Activated CD8-positive, alpha-beta memory T cell treated with anti-CD3 and anti-CD28 coated beads for 1 hour (primary cell): ENCODE data around the gene SPEN.

Experiments
- DNase-seq, 2 donors: peaks; one replicate each; pipeline ENCODE4 v3.0.0-alpha.2; 2020; ENCODE audit warnings: low read depth in 1 of 2; ENCODE audit errors: extremely low read depth in 1 of 2

Gene SPEN

GRCh38 chr1:15852036-15852827, 4.7 kb downstream of the SPEN start:
- no peak for DNase-seq

DNA sequence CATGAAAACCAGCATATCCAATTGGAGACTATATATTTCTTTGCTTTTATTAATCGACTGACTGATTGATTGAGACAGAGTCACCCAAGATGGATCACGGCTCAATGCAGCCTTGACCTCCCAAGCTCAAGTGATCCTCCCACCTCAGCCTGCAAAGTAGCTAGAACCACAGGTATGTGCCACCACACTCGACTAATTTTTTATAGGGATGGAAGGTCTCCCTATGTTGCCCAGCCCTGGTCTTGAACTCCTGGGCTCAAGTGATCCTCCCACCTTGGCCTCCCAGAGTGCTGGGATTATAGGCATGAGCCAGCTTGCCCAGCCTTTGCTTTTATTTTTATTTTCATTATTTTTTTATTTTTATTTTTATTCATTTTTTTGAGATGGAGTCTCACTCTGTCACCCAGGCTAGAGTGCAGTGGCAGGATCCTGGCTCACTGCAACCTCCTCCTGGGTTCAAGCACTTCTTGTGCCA, 5.4 kb downstream of the SPEN start:
- no peak for DNase-seq

DNA sequence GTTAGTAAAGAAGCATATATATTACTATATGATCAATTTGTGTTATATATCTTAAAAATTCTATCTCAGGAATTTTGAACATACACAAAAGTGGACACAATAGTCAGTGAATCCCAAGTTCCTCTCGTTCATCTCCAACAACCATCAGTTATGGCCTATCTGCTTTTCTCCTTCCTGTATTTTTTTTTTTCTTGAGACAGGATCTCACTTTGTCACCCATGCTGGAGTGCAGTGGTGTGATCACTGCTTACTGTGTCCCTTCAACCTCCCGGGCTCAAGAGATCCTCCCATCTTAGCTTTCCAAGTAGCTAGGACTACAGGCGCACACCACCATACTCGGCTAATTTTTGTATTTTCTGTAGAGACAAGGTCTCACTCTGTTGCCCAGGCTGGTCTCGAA, 9.4 kb downstream of the SPEN start:
- no peak for DNase-seq

GRCh38 chr1:15858069-15858670, 10.7 kb downstream of the SPEN start:
- no peak for DNase-seq

DNA sequence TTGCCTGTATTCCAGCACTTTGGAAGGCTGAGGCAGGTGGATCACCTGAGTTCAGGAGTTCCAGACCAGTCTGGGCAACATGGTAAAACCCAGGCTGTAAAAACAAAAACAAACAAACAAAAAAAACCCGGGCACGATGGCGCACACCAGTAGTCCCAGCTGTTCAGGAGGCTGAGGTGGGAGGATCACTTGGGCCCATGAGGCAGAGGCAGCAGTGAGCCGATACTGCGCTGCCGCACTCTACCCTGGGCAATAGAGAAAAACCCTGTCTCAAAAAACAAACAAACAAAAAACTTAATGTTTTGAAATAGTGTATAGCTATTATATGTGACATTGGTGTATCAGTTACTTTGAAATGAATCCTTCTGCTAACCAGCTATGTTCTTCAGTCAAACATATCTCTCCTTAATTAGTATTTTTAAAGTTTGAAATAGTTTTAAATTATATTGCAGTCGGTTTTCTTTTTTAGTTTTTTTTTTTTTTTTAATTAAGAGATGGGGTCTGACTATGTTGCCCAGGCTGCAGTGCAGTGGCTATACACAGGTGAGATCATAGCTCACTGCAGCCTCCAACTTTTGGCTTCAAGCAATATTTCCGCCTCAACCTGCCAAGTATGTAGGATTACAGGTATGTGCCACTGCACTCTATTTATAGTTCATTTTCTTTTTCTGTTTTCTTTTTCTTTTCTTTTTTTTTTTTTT, 11.3 kb downstream of the SPEN start:
- DNase-seq = no peak

DNA sequence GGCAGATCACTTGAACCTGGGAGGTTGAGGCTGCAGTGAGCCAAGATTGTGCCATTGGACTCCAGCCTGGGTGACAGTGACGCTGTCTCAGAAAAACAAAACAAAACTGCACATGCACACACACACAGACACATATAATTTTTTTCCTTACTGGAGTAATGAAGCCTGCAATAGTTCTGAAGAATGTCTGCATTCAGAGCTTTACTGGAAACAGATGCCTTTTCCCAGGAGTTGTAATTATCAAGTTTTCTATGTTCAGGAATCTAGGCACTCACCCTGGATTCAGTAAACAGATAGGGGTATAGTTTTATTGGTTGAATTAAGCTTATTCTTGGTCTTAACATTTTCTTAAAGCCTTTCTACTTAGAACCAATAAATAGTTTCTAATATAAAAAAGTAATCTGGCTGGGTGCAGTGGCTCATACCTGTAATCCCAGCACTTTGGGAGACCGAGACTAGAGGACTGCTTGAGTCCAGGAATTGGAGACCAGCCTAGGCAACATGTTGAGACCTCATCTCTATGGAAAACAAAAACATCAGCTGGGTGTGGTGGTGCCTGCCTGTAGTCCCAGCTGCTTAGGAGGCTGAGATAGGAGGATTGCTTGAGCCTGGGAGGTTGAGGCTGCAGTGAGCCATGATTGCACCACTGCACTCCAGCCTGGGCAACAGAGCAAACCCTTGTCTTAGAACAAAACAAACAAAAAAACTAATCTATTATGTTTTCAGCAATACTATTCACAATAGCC, 15.8 kb downstream of the SPEN start:
- DNase-seq = no peak

DNA sequence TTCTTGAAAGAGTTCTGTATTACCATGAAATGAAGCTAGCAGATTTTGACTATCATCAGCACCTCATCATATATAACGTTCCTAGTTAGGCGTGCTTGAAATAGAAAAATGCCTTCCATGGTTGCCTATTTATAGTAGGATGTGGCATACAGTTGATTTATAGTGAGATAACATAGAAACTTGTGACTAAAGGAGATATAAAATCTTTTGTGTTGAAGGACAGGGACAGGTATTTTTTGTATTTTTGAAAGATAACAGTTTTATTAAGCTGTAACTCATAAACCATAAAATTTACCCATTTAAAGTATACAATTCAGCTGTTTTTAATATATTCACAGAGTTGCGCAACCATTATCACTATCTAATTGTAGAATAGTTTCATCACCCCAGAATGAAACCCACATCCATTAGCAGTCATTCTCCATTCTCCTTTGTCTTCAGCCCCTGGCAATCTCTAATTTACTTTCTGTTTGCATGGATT, 19.3 kb downstream of the SPEN start:
- DNase-seq = no peak

DNA sequence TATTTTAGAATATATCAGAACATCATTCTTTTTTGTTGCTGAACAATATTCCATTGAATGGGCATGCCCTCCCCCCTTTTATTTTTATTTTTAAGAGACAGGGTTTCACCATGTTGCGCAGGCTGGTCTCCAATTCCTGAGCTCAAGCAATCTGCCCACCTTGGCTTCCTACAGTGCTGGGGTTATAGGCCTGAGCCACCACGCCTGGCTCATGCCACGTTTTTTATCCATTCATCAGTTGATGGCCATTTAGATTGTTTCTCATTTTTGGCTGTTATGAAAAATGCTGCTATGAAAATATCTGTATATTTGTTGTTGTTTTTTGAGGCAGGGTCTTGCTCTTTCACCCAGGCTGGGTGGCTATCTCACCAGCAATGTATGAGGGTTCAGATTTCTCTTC, 19.8 kb downstream of the SPEN start:
- no peak for DNase-seq

DNA sequence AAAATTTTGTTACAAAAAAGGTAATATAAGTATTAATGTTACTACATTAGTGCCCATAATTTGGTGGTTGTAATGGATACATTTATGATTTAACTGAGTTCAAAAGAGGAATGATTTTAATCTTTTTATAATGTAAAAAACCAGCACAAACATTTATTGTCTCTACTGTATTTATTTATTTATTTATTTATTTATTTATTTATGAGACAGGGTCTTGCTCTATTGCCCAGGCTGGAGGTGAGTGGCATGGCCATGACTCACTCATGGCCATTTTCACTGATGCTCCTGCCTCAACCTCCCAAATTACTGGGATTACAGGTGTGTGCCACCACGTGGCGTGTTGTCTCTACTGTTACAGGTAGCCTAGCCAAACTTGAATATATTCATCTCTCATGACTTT, 21.9 kb downstream of the SPEN start:
- no peak for DNase-seq

GRCh38 chr1:15870421-15870820, 22.9 kb downstream of the SPEN start:
- no peak for DNase-seq

- no peak for DNase-seq
These were observed 27.0 kb downstream of the SPEN start for GRCh38 chr1:15874471-15874870.

- DNase-seq = no peak
These were observed 29.0 kb downstream of the SPEN start for GRCh38 chr1:15876357-15877055.

DNA sequence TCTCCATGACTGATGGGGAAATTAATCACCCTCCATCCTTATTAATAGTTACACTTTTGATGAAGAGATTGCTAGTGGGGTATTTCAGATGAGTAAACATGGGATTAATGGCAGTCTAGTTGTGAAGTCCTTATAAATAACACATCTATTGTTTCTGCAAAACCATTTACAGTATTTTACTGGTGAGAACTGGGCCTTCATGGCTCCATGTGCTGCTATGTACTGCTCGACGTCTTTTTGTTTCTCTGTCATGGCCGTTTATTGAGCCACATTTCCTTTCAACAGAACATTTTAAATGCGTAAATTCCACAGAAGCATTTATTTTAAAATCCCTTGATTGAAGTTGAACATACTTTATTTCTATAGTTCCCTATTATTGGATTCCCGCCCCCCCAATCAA, 34.5 kb downstream of the SPEN start:
- no peak for DNase-seq

GRCh38 chr1:15882665-15883064, 35.2 kb downstream of the SPEN start:
- no peak for DNase-seq

- no peak for DNase-seq
These were observed 35.8 kb downstream of the SPEN start for GRCh38 chr1:15883326-15883725.

DNA sequence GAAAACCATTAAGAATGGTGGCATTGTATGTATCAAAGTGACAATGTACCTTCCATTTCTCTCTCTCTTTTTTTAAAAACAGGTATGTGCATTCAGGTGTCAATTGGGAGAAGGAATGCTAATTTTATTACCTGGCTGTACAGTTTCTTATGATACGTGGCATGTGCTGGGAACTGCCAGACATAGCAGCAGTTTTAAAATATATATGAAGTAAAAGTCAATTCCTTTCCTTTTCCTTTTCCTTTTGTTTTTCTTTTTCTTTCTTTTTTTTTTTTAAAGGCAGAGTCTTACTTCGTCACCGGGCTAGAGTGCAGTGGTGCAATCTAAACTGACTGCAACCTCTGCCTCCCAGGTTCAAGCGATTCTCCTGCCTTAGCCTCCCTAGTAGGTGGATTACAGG, 37.0 kb downstream of the SPEN start:
- no peak for DNase-seq

DNA sequence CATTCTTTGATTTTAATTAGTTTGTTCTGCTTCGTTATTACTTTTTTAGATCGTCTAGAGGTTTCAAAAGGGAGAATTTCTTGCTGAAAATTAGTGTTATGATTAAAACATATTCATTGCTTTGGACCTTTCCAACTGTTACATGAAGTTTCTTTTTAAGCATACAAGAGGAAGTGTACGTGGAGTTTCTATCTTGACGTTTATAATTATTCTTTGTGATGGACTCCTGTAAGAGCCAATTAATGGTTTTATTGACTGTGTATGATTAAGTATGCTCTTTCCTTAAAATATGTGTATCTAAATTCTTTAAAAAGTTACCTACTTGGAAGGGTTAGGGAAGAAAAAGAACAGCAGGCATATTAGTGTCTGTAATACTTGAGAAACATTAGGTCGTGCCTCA, 37.8 kb downstream of the SPEN start:
- no peak for DNase-seq

- DNase-seq = peak in 1 of 2 donors; percentile 10
These were observed 38.4 kb downstream of the SPEN start for GRCh38 chr1:15885701-15886610.

GRCh38 chr1:15886611-15887167, 39.2 kb downstream of the SPEN start:
- DNase-seq = no peak
